Activated gamma-delta T cell (primary cell): ENCODE data around the gene EPG5.
"Not testable (repeated sequence)": the region's sequence is repeated elsewhere in the genome, so short reads cannot be mapped to it uniquely, and the experiment has no call there.

Experiments
- DNase-seq: peaks from one replicate; lab custom pipeline; 2025; lab: John Stamatoyannopoulos, UW

EPG5 gene

GRCh38 chr18:45870419-45870818, 96.7 kb downstream of the EPG5 start:
- DNase-seq = no peak

GRCh38 chr18:45865466-45865865, 101.7 kb downstream of the EPG5 start:
- DNase-seq = no peak

- DNase-seq = no peak
Measured at GRCh38 chr18:45864081-45864480, 103.0 kb downstream of the EPG5 start.

DNA sequence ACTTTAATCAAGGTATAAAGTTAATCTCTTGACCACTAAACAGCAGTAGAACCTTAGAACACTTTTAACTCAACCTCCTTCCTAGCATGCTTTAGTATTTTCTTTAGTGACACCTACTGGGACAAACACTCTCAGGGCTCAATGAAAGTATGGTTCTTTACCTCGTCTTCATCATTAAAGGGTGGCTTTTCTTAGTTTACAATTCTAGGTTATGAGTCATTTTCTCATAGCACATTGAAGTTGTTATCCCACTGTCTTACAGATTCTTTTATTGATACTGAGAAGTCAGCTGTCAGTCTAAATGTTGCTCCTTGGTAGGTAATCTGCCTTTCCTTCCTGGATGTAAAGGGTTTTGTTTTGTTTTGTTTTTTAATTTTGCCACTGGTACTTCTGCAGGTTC, 103.7 kb downstream of the EPG5 start:
- DNase-seq = no peak

DNA sequence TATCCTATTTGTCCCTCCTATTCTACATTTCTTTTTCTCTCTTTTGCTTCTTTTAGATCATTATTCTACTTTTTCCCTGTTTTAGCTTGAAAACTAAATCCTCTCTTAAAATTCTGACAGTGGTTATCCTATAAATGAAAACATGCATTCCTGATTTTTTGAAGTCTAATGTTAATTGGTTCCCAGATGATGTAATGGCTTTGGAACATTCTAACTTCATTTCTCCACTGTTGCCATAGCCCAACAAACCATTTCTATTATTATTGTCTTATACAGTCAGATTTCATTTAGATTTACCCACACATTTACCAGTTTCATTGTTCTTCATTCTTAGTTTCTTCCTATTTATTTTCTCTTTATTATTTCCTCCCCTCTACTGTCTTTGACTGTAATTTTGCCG, 105.2 kb downstream of the EPG5 start:
- no peak for DNase-seq

GRCh38 chr18:45860971-45861370, 106.2 kb downstream of the EPG5 start:
- DNase-seq = no peak

DNA sequence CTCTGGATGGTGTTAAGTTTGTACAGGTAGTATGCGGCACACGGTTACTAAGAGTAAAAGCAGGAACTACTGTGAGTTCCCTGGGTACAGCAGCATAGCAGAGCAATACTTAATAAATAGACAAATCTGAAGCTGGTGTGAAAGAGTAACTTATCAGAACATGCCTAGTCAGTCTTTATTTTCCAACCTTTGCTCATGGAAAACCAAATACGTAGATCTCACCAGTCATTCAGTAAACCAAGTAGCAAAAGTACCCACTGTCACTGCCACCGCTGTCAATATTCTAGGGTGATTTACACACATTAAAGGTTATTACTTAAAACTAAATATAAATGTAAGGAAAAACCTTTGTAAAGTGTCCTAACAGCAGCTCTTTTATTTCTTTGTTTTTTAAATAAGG, 106.6 kb downstream of the EPG5 start:
- DNase-seq = no peak

DNA sequence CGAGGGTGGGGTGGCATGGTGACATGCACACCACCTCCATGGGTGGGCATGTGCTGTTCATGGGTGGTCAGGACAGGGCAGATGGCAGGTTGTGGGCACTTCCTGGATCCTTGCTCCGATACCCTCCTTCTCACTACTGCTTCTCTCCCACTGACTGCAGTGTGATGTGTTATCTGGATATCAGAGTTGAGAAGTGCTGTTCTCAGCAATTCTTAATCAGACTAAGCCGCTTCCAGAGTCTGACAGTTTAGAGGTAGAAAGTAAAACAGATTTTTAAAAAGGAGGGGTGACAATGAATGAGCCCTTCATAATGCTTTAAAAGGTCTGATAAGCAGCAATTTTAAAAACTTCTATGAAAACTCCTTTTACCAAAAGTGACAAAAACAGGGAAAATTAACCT, 107.8 kb downstream of the EPG5 start:
- no peak for DNase-seq

GRCh38 chr18:45856531-45856930, 110.6 kb downstream of the EPG5 start:
- DNase-seq = no peak

DNA sequence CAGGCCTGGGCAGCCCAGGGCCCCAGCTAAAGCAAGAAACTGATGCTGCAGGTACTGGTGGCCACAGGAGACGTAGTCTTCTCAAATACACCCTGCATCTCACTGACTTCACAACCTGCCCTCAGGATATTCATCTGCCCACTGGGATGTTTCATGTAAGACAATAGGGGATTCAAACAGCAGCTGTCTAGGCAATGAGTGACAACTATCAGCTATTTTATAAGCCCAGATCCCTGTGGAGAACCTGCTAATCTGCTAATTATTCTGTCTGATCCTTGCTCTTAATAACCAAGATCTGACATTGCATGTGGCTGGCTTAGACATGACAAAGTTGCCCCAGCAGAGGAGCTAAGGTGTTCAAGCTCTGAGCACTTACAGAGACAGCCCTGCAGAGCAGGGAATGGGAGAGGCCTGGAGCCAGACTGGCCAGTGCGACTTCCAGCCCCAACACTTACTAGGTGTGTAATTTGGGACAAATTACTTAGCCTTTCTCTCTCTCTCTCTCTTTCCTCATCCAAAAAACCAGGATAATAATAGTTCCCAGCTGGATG, 113.0 kb downstream of the EPG5 start:
- no peak for DNase-seq

DNA sequence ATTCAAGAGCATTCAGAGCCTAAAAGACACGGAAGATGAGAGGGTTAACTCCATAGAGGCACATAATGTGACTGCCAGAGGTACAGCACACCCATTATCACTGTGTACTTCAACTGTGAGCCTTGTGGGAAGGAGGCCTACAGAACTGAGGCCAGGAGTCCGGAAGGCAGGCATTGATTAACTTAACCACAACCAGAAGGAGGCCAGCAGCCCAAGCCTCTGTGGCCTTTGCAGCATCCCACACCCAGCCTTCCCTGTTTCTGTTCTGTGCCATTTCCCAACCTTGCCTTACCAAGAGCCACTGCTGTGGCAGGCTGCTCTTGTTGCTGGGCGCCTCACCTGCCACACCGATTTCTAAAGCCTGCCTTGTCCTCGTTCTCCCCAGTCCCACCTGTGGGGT, 114.5 kb downstream of the EPG5 start:
- no peak for DNase-seq

GRCh38 chr18:45851161-45851925, 115.8 kb downstream of the EPG5 start:
- no peak for DNase-seq

DNA sequence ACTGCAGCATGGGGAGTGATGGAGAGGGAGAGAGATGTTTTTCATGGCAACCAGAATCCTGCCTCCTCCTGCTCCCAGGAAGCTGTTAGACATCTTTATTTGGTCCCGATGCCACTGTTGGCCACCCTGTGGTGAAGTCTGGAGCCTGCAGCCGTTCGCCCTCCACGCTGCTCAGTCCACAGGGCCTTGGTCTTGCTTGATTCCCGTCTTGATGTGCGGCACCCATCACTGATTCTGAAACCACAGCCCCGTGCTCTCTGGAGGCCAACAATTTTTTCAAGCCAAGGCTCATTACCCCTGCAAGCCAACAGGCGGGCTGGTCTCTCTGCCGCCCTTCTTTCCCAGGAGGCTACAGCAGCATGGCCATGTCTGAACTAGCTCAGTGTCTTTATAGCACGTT, 117.1 kb downstream of the EPG5 start:
- no peak for DNase-seq

GRCh38 chr18:45849529-45849928, 117.6 kb downstream of the EPG5 start:
- DNase-seq = no peak

DNA sequence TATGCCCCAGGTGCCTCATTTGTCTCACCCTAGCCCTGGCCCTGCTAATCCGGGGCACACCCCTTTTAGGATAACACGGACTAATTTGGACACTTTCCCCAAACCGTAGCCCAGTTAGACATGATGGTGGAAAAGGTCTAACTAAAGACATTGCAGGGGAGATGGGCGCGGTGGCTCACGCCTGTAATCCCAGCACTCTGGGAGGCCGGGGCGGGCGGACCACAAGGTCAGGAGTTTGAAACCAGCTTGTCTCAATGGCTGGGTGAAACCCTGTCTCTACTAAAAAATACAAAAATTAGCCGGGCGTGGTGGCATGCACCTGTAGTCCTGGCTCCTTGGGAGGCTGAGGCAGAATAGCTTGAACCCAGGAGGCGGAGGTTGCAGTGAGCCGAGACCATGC, 118.5 kb downstream of the EPG5 start:
- not testable (repeated sequence) for DNase-seq

GRCh38 chr18:45847119-45847518, 120.0 kb downstream of the EPG5 start:
- no peak for DNase-seq

DNA sequence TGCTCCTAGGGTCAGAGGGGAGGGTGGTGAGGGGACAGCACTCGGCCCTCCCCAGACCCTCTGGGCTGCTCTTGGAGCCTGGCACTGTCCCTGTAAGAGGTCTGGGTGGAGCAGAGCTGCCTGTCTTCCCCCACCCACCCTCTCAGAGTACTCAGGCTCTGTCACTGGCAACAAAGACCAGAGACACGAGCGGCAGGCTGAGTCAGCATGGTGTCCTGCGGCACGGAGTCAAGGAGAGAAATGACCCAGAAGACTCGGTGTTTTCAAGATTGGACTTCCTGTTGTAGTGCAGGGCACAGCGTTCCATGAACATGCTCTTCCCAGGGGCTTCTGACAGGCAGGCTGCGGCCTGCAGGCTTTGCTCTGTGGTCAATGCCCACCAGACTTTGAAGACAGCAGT, 121.7 kb downstream of the EPG5 start:
- no peak for DNase-seq

- no peak for DNase-seq
Measured at GRCh38 chr18:45844938-45845337, 122.2 kb downstream of the EPG5 start.

DNA sequence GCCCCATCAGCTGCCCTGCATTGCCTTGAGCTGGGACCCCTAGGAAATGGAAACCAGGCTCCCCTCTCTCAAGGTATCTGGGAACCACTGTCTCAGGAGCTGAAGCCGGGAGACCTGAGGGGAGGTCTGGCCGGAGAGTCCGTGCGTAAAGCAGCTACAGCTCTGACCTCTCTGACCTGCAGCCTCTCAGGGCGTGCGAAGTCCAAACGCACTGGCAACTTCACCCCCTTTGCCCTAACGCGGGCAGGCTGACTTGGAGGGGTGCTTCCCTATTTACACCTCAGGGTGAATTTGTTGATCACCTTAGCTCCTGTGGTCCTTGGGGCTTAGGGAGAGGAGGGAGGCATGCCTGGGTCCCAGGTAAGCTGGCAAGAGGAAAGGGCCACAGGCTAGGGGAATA, 124.1 kb downstream of the EPG5 start:
- no peak for DNase-seq

DNA sequence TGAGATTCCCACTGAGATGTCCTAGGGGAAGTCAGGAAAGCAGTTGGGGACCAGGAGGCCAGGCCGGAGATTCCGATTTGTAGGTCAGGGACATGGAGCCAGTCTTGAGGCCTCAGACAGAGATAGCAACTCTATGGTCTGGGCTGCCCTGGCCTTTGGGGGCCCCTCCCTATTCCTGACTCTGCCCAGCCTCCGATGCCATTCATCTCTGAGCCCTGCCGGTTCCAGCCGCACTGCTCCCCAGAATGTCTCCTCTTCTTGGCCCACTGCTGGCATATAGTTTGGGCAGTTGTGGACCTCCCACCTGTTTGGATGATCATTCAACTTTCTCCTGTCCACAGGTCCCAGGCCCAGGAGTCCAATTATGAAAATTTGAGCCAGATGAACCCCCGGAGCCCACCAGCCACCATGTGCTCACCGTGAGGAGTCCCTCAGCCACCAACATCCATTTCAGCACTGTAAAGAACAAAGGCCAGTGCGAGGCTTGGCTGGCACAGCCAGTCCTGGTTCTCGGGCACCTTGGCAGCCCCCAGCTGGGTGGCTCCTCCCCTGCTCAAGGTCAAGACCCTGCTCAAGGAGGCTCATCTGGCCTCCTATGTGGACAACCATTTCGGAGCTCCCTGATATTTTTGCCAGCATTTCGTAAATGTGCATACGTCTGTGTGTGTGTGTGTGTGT, 125.2 kb downstream of the EPG5 start:
- no peak for DNase-seq

GRCh38 chr18:45841060-45841764, 125.9 kb downstream of the EPG5 start:
- DNase-seq = no peak
